HEK293 (cell line): Measurements from ENCODE around the gene MAPKAPK3.

Experiments used
- CTCF ChIP-seq: fragments of 450-650 bp; formaldehyde crosslinking; IDR thresholded peaks from 2 replicates; pipeline ENCODE4 v1.5.1; 2016; ENCODE audit warnings: missing biosample characterization, missing genetic modification characterization
- GLI2 ChIP-seq: fragments of 450-650 bp; formaldehyde crosslinking; IDR thresholded peaks from 2 replicates; pipeline ENCODE4; 2017; ENCODE audit warnings: missing biosample characterization, missing genetic modification characterization, low read depth, borderline replicate concordance
- KLF16 ChIP-seq: fragments of 450-650 bp; formaldehyde crosslinking; IDR thresholded peaks from 2 replicates; pipeline ENCODE4 v1.5.1; 2017; ENCODE audit warnings: missing biosample characterization, missing genetic modification characterization
- ZBTB48 ChIP-seq: fragments of 450-650 bp; formaldehyde crosslinking; IDR thresholded peaks from 2 replicates; pipeline ENCODE4 v1.5.1; 2016; ENCODE audit warnings: missing biosample characterization, missing genetic modification characterization
- ZFP69B ChIP-seq: fragments of 450-650 bp; formaldehyde crosslinking; IDR thresholded peaks from 2 replicates; pipeline ENCODE4 v1.5.1; 2016; ENCODE audit warnings: missing biosample characterization, missing genetic modification characterization
- ZNF10 ChIP-seq: fragments of 450-650 bp; formaldehyde crosslinking; IDR thresholded peaks from 2 replicates; pipeline ENCODE4 v1.5.1; 2017; ENCODE audit warnings: missing biosample characterization, missing genetic modification characterization
- ZNF184 ChIP-seq: fragments of 450-650 bp; IDR thresholded peaks from 2 replicates; pipeline ENCODE4 v1.5.1; 2018; ENCODE audit warnings: missing biosample characterization, mild to moderate bottlenecking, missing genetic modification characterization
- ZNF23 ChIP-seq: fragments of 450-650 bp; formaldehyde crosslinking; IDR thresholded peaks from 2 replicates; pipeline ENCODE4 v1.5.1; 2016; ENCODE audit warnings: missing biosample characterization, missing genetic modification characterization, borderline replicate concordance
- ZNF501 ChIP-seq: fragments of 450-650 bp; formaldehyde crosslinking; IDR thresholded peaks from 2 replicates; pipeline ENCODE4 v1.5.1; 2016; ENCODE audit warnings: missing biosample characterization, missing genetic modification characterization
- ZNF558 ChIP-seq: fragments of 450-650 bp; formaldehyde crosslinking; IDR thresholded peaks from 2 replicates; pipeline ENCODE4 v1.5.1; 2016; ENCODE audit warnings: missing biosample characterization, missing genetic modification characterization
- ZNF621 ChIP-seq: fragments of 450-650 bp; formaldehyde crosslinking; IDR thresholded peaks from 2 replicates; pipeline ENCODE4 v1.5.1; 2017; ENCODE audit warnings: missing biosample characterization, missing genetic modification characterization
- TF ChIP-seq, protein P1 (sequence below): fragments of 450-650 bp; formaldehyde crosslinking; conservative IDR thresholded peaks from 2 replicates; pipeline ENCODE4 v1.5.1; 2016; ENCODE audit warnings: low read depth, missing biosample characterization, missing genetic modification characterization
- TF ChIP-seq, protein P2 (sequence below): fragments of 450-650 bp; formaldehyde crosslinking; IDR thresholded peaks from 2 replicates; pipeline ENCODE4 v1.5.1; 2016; ENCODE audit warnings: missing biosample characterization, missing genetic modification characterization, low read depth

DNA sequence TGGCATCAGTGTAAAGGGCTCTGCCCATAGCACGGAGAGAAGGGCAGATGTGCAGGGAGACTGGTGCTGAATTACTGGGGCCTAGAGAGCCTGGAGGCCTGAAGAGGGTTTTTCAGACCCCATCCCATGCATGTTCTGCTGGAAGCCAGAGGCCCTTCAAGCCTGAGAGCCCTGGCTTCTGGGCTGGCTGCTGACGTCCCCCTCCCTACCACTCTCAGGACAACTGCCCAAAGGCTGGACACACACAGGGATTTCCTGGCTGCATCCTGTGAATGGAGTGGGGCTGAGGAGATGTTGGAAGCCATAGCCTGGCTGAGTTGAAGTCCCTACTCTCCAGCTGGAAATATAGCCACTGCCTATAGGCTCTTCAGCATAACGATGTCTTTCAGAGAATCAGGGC lies 40.9 kb downstream of the MAPKAPK3 start:
- TF ChIP-seq ZNF501 (tag by site-specific recombination): no peak
- TF ChIP-seq CTCF: no peak
- no peak for TF ChIP-seq ZNF621 (tag by site-specific recombination)
- TF ChIP-seq ZFP69B (tag by site-specific recombination): no peak
- no peak for TF ChIP-seq ZNF558
- TF ChIP-seq ZNF184 (tag by site-specific recombination): no peak
- TF ChIP-seq, protein P1, sequence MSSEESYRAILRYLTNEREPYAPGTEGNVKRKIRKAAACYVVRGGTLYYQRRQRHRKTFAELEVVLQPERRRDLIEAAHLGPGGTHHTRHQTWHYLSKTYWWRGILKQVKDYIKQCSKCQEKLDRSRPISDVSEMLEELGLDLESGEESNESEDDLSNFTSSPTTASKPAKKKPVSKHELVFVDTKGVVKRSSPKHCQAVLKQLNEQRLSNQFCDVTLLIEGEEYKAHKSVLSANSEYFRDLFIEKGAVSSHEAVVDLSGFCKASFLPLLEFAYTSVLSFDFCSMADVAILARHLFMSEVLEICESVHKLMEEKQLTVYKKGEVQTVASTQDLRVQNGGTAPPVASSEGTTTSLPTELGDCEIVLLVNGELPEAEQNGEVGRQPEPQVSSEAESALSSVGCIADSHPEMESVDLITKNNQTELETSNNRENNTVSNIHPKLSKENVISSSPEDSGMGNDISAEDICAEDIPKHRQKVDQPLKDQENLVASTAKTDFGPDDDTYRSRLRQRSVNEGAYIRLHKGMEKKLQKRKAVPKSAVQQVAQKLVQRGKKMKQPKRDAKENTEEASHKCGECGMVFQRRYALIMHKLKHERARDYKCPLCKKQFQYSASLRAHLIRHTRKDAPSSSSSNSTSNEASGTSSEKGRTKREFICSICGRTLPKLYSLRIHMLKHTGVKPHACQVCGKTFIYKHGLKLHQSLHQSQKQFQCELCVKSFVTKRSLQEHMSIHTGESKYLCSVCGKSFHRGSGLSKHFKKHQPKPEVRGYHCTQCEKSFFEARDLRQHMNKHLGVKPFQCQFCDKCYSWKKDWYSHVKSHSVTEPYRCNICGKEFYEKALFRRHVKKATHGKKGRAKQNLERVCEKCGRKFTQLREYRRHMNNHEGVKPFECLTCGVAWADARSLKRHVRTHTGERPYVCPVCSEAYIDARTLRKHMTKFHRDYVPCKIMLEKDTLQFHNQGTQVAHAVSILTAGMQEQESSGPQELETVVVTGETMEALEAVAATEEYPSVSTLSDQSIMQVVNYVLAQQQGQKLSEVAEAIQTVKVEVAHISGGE (tag by site-specific recombination): no peak
- TF ChIP-seq ZBTB48 (tag by site-specific recombination): no peak
- TF ChIP-seq ZNF23 (tag by site-specific recombination): no peak
- no peak for TF ChIP-seq ZNF10 (tag by site-specific recombination)
- no peak for TF ChIP-seq GLI2 (tag by site-specific recombination)
- TF ChIP-seq, protein P2, sequence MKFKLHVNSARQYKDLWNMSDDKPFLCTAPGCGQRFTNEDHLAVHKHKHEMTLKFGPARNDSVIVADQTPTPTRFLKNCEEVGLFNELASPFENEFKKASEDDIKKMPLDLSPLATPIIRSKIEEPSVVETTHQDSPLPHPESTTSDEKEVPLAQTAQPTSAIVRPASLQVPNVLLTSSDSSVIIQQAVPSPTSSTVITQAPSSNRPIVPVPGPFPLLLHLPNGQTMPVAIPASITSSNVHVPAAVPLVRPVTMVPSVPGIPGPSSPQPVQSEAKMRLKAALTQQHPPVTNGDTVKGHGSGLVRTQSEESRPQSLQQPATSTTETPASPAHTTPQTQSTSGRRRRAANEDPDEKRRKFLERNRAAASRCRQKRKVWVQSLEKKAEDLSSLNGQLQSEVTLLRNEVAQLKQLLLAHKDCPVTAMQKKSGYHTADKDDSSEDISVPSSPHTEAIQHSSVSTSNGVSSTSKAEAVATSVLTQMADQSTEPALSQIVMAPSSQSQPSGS: no peak
- no peak for TF ChIP-seq KLF16 (tag by site-specific recombination)
